Ishikawa (cell line): Measurements from ENCODE around the gene FAAP100.

Experiments
- CEBPB ChIP-seq: IDR thresholded peaks from 2 replicates; pipeline ENCODE4 v1.6.1; 2012
- CREB1 ChIP-seq: IDR thresholded peaks from 2 replicates; pipeline ENCODE4 v1.6.1; 2012; ENCODE audit warnings: low read depth
- EGR1 ChIP-seq: IDR thresholded peaks from 2 replicates; pipeline ENCODE4 v1.6.1; 2012
- EP300 ChIP-seq: IDR thresholded peaks from 2 replicates; pipeline ENCODE4 v1.6.1; 2012; ENCODE audit warnings: borderline replicate concordance
- FOXM1 ChIP-seq: IDR thresholded peaks from 2 replicates; pipeline ENCODE4 v1.6.1; 2012; ENCODE audit warnings: low read depth, borderline replicate concordance
- NFIC ChIP-seq: IDR thresholded peaks from 2 replicates; pipeline ENCODE4 v1.6.1; 2012
- RAD21 ChIP-seq: IDR thresholded peaks from 2 replicates; pipeline ENCODE4 v1.6.1; 2012; ENCODE audit warnings: low read depth
- TAF1 ChIP-seq: IDR thresholded peaks from 2 replicates; pipeline ENCODE4 v1.6.1; 2012; ENCODE audit warnings: low read depth, mild to moderate bottlenecking
- TCF12 ChIP-seq: IDR thresholded peaks from 2 replicates; pipeline ENCODE4 v1.6.1; 2012; ENCODE audit warnings: low read depth
- TEAD4 ChIP-seq: IDR thresholded peaks from 2 replicates; pipeline ENCODE4 v1.6.1; 2012
- YY1 ChIP-seq: IDR thresholded peaks from 2 replicates; pipeline ENCODE4 v1.6.1; 2012; ENCODE audit warnings: low read depth
- ZBTB7A ChIP-seq: IDR thresholded peaks from 2 replicates; pipeline ENCODE4 v1.6.1; 2012; ENCODE audit warnings: low read depth
- TF ChIP-seq, protein P1 (sequence below): IDR thresholded peaks from 2 replicates; pipeline ENCODE4 v1.6.1; 2012; ENCODE audit warnings: low read depth, mild to moderate bottlenecking
- TF ChIP-seq, protein P2 (sequence below): IDR thresholded peaks from 2 replicates; pipeline ENCODE4 v1.6.1; 2012
- TF ChIP-seq, protein P3 (sequence below): IDR thresholded peaks from 2 replicates; pipeline ENCODE4 v1.6.1; 2012

FAAP100 gene

DNA sequence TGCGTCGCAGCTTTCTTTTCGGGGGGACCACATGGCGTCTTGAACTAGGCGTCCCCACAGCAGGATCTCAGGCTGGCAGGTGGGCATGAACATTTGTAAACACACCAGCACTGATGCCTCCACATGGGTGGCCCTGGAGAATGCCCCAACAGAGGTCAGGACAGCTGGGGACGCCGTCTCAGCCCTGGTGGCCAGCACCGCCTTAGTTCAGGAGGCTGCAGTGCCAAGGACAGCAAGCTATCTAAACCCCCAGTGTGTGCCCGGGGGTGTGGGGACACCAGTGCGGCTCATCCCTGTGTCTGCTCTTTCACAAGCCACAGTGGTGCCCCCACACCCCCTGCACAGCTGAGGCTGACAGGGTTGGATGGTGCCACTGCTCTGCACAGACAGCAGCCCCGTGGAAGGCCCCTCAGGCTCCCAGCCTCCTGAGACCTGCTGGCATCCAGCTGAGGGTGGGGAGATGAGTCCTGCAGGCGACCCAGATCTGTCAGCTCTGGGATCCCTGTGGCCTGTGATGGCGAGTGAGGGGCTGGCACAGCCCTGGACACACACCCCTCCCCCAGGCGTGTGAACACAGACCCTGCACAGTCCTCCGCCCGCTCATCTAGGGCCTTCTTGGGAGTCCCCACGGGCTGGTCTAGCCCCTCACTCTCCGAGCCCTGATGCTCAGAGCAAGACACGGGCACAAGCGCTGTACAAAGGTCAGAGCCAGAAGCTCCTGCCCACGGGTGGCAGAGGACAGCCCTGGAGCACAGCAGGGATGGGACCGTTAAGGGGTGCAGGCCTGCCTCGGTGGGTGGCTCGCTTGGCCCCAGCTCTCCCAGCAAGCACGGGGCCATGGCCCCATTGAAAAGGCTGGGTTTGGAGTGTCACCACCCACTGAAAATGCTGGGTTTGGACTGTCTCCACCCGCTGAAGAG lies 13.2 kb downstream of the FAAP100 start:
- TF ChIP-seq TAF1 (no peak), TEAD4 (no peak), FOXM1 (no peak), EGR1 (no peak), RAD21 (no peak), TCF12 (no peak), ZBTB7A (no peak), CREB1 (no peak), EP300 (no peak), NFIC (no peak), YY1 (no peak)
- TF ChIP-seq, protein P1, sequence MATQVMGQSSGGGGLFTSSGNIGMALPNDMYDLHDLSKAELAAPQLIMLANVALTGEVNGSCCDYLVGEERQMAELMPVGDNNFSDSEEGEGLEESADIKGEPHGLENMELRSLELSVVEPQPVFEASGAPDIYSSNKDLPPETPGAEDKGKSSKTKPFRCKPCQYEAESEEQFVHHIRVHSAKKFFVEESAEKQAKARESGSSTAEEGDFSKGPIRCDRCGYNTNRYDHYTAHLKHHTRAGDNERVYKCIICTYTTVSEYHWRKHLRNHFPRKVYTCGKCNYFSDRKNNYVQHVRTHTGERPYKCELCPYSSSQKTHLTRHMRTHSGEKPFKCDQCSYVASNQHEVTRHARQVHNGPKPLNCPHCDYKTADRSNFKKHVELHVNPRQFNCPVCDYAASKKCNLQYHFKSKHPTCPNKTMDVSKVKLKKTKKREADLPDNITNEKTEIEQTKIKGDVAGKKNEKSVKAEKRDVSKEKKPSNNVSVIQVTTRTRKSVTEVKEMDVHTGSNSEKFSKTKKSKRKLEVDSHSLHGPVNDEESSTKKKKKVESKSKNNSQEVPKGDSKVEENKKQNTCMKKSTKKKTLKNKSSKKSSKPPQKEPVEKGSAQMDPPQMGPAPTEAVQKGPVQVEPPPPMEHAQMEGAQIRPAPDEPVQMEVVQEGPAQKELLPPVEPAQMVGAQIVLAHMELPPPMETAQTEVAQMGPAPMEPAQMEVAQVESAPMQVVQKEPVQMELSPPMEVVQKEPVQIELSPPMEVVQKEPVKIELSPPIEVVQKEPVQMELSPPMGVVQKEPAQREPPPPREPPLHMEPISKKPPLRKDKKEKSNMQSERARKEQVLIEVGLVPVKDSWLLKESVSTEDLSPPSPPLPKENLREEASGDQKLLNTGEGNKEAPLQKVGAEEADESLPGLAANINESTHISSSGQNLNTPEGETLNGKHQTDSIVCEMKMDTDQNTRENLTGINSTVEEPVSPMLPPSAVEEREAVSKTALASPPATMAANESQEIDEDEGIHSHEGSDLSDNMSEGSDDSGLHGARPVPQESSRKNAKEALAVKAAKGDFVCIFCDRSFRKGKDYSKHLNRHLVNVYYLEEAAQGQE, result no peak
- TF ChIP-seq, protein P2, sequence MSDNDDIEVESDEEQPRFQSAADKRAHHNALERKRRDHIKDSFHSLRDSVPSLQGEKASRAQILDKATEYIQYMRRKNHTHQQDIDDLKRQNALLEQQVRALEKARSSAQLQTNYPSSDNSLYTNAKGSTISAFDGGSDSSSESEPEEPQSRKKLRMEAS, result no peak

DNA sequence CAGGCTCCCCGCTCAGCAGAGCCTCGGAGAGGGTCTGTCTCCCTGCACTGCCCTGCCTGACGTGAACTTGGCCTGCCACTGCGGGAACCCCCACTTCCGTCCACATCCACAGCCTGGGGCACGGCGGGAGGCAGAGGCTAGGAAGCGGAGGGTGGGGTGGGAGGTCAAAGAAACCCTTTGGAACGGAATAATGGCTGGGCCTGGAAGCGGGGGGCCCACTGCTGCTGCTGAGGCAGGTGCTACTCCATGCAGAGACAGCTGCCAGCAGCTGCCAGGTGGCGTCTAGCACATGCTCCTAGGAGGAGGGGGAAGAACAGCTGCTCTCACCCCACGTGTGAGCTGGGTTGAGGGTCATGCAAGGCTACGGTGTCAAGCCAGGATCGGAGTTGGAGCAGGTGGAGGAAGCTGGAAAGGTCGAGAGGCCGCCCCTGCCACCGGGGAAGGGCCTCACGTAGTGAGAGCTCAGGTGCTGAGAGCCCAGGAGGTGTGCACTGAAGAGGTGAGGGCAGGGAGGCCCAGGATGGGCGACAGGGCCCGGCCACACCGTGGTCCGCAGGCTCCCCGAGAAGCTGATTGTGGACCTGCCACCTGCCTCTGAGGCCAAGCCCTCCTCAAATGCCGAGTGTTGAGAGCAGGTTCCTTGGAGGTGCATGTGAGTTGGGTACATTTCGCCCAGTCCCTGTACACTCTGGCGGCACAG lies 14.1 kb downstream of the FAAP100 start:
- no peak for TF ChIP-seq FOXM1

DNA sequence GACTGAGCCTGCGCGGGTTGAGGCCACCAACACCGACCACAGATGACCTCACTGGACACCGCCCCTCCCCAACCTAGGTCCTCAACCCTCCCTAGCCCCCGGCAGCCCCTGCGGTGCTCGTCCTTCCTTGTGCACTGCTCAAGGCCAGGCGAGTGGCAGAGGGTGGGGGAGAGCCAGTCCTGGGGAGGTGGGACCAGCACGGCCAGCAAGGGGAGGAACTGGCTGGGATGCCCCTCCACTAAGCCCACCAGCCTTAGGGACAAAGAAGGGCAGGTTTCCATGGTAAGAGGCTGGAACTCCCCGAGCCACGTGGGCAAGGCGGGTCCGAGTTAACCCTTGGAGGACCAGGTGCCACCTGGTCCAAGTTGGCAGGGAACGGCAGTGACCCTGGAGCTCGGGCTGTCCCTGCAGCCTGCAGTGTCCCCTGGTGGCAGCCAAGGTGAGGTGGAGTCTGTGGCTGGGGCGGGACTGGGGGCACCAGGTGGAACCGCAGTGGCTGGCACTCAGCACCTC lies 14.8 kb downstream of the FAAP100 start:
- TF ChIP-seq CREB1 (no peak), FOXM1 (no peak), EGR1 (no peak), TAF1 (no peak), CEBPB (no peak), EP300 (no peak), NFIC (no peak), TCF12 (no peak), ZBTB7A (0 out of 2 replicates have a peak, but pooled peaks have one; percentile 39), TEAD4 (no peak), YY1 (no peak), RAD21 (peak; percentile 64)
- TF ChIP-seq, protein P3, sequence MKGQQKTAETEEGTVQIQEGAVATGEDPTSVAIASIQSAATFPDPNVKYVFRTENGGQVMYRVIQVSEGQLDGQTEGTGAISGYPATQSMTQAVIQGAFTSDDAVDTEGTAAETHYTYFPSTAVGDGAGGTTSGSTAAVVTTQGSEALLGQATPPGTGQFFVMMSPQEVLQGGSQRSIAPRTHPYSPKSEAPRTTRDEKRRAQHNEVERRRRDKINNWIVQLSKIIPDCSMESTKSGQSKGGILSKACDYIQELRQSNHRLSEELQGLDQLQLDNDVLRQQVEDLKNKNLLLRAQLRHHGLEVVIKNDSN, result peak; percentile 68
- TF ChIP-seq, protein P2, result no peak
- TF ChIP-seq, protein P1, result no peak

DNA sequence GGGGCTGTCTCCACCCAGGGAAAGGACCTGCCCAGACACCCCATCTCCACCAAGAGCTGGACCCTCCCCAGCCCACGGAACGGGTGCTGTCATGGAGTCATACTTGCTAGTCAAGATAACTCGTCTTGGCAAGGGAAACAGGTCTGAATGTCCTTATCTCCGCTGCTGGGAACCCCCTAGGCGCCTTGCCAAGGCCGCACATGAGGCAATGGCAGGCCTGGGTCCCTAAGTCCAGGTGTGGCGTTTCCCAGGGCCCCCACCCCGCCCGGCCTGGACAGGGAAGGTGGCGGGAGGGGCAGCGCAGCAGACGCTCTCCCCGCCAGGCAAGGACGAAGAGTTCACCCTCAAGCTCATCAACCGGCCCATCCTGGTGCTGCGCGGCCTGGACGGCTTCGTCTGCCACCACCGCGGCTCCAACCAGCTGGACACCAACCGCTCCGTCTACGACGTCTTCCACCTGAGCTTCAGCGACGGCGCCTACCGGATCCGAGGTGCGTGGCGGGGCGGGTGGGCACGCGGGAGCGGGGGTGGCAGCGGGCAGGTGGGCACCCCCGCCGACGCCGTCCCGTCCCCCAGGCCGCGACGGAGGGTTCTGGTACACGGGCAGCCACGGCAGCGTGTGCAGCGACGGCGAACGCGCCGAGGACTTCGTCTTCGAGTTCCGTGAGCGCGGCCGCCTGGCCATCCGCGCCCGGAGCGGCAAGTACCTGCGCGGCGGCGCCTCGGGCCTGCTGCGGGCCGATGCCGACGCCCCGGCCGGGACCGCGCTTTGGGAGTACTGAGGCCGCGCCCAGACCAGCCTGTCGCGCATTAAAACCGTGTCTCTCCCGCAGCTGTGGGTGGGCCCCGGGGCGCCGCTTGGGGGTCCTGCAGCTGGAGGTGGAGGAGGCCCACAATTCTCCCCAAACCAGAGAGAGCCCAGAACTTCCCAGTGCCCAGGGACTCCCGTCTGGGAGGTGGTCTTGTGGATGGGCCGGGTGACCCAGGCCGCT lies 15.6 kb downstream of the FAAP100 start:
- no peak for TF ChIP-seq TCF12
- TF ChIP-seq ZBTB7A, result 0 out of 2 replicates have a peak, but pooled peaks have one; percentile 11
- TF ChIP-seq, protein P1, result no peak
- no peak for TF ChIP-seq CEBPB
